ENCODE measurements around the gene CACNA1D. TPM values are rescaled to one million over a fixed set of nuclear protein-coding genes. Genes with fewer than 3 reads are reported as not detected.

Gene CACNA1D
- total and polyA plus RNA-seq, 2 donors (not counting 1 experiment from before 2014, with no cell fraction given): 0.17 to 0.37 TPM

GRCh38 chr3:53705024-53705745 is 210.8 kb downstream of the CACNA1D start:
- TF ChIP-seq, protein P1, sequence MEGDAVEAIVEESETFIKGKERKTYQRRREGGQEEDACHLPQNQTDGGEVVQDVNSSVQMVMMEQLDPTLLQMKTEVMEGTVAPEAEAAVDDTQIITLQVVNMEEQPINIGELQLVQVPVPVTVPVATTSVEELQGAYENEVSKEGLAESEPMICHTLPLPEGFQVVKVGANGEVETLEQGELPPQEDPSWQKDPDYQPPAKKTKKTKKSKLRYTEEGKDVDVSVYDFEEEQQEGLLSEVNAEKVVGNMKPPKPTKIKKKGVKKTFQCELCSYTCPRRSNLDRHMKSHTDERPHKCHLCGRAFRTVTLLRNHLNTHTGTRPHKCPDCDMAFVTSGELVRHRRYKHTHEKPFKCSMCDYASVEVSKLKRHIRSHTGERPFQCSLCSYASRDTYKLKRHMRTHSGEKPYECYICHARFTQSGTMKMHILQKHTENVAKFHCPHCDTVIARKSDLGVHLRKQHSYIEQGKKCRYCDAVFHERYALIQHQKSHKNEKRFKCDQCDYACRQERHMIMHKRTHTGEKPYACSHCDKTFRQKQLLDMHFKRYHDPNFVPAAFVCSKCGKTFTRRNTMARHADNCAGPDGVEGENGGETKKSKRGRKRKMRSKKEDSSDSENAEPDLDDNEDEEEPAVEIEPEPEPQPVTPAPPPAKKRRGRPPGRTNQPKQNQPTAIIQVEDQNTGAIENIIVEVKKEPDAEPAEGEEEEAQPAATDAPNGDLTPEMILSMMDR (conservative IDR thresholded peaks at IDR 0.05 in 1 of 2, IDR thresholded peaks at IDR 0.05 in 1 of 2; ENCODE audit: low read depth in 1 of 2, low read length in 2 of 2): no peak
- TF ChIP-seq EZH2 (IDR thresholded peaks at IDR 0.05; ENCODE audit: low read length, missing control alignments): no peak
- Histone ChIP-seq H3K36me3 (ENCODE audit: control insufficient read depth, insufficient read depth, low read length) (no peaks in the 10 kb centered on the region), H3K9ac (ENCODE audit: insufficient read depth, low read length) (no peak overlapping the region), H3K79me2 (ENCODE audit: control insufficient read depth, insufficient read depth, low read length) (no peaks in the 10 kb centered on the region), H4K20me1 (ENCODE audit: control insufficient read depth, extremely low read depth, insufficient read depth, low read length) (no peaks in the 10 kb centered on the region), H3K27ac (ENCODE audit: insufficient read depth, low read length) (no peak overlapping the region), H2AFZ (ENCODE audit: low read length) (no peak overlapping the region), H3K27me3 (ENCODE audit: control insufficient read depth, insufficient read depth, low read length) (no peaks in the 10 kb centered on the region), H3K4me1 (ENCODE audit: control insufficient read depth, extremely low read depth, insufficient read depth, low read length) (no peaks in the 10 kb centered on the region), H3K9me3 (ENCODE audit: control insufficient read depth, insufficient read depth, low read depth, low read length) (no peaks in the 10 kb centered on the region), H3K4me2 (ENCODE audit: extremely low read depth, insufficient read depth, low read length) (no peak overlapping the region), H3K4me3 (replicated peaks in 1 of 4; ENCODE audit: control extremely low read depth in 1 of 4, insufficient read depth in 1 of 4, low read depth in 3 of 4, low read length in 4 of 4) (no peak overlapping the region)
- peak in 1 of 2 donors; percentile 12 for DNase-seq (ENCODE audit: low read depth in 2 of 2)

GRCh38 chr3:53705774-53706173 is 211.4 kb downstream of the CACNA1D start:
- Histone ChIP-seq H3K9ac (ENCODE audit: insufficient read depth, low read length) (no peak overlapping the region), H3K27me3 (ENCODE audit: control insufficient read depth, insufficient read depth, low read length) (no peaks in the 10 kb centered on the region), H3K4me2 (ENCODE audit: extremely low read depth, insufficient read depth, low read length) (no peak overlapping the region), H4K20me1 (ENCODE audit: control insufficient read depth, extremely low read depth, insufficient read depth, low read length) (no peaks in the 10 kb centered on the region), H3K9me3 (ENCODE audit: control insufficient read depth, insufficient read depth, low read depth, low read length) (no peaks in the 10 kb centered on the region), H3K27ac (ENCODE audit: insufficient read depth, low read length) (no peak overlapping the region), H3K4me1 (ENCODE audit: control insufficient read depth, extremely low read depth, insufficient read depth, low read length) (no peaks in the 10 kb centered on the region), H3K79me2 (ENCODE audit: control insufficient read depth, insufficient read depth, low read length) (no peaks in the 10 kb centered on the region), H3K4me3 (replicated peaks in 1 of 4; ENCODE audit: control extremely low read depth in 1 of 4, insufficient read depth in 1 of 4, low read depth in 3 of 4, low read length in 4 of 4) (no peak overlapping the region), H2AFZ (ENCODE audit: low read length) (no peak overlapping the region), H3K36me3 (ENCODE audit: control insufficient read depth, insufficient read depth, low read length) (no peaks in the 10 kb centered on the region)
- no peak for DNase-seq (ENCODE audit: low read depth in 2 of 2)
- no peak for TF ChIP-seq EZH2 (IDR thresholded peaks at IDR 0.05; ENCODE audit: low read length, missing control alignments)
- TF ChIP-seq, protein P1 (conservative IDR thresholded peaks at IDR 0.05 in 1 of 2, IDR thresholded peaks at IDR 0.05 in 1 of 2; ENCODE audit: low read depth in 1 of 2, low read length in 2 of 2): no peak

GRCh38 chr3:53707222-53707621 is 212.8 kb downstream of the CACNA1D start:
- no peaks in the 10 kb centered on the region for H3K9me3 ChIP-seq (ENCODE audit: control insufficient read depth, insufficient read depth, low read depth, low read length)
- TF ChIP-seq EZH2 (IDR thresholded peaks at IDR 0.05; ENCODE audit: low read length, missing control alignments): no peak
- TF ChIP-seq, protein P1 (conservative IDR thresholded peaks at IDR 0.05 in 1 of 2, IDR thresholded peaks at IDR 0.05 in 1 of 2; ENCODE audit: low read depth in 1 of 2, low read length in 2 of 2): no peak
- no peak overlapping the region for H3K9ac ChIP-seq (ENCODE audit: insufficient read depth, low read length)
- no peak overlapping the region for H3K27ac ChIP-seq (ENCODE audit: insufficient read depth, low read length)
- H3K4me1 ChIP-seq (ENCODE audit: control insufficient read depth, extremely low read depth, insufficient read depth, low read length): no peaks in the 10 kb centered on the region
- no peaks in the 10 kb centered on the region for H3K36me3 ChIP-seq (ENCODE audit: control insufficient read depth, insufficient read depth, low read length)
- H3K79me2 ChIP-seq (ENCODE audit: control insufficient read depth, insufficient read depth, low read length): no peaks in the 10 kb centered on the region
- DNase-seq (ENCODE audit: low read depth in 2 of 2): no peak
- no peaks in the 10 kb centered on the region for H4K20me1 ChIP-seq (ENCODE audit: control insufficient read depth, extremely low read depth, insufficient read depth, low read length)
- H3K4me3 ChIP-seq (replicated peaks in 1 of 4; ENCODE audit: control extremely low read depth in 1 of 4, insufficient read depth in 1 of 4, low read depth in 3 of 4, low read length in 4 of 4): no peak overlapping the region
- H3K4me2 ChIP-seq (ENCODE audit: extremely low read depth, insufficient read depth, low read length): no peak overlapping the region
- no peaks in the 10 kb centered on the region for H3K27me3 ChIP-seq (ENCODE audit: control insufficient read depth, insufficient read depth, low read length)
- H2AFZ ChIP-seq (ENCODE audit: low read length): no peak overlapping the region
